Type B pancreatic cell (in vitro differentiated cells): Measurements from ENCODE around the gene UBE2G2. TPM values are rescaled to one million over a fixed set of nuclear protein-coding genes. Genes with fewer than 3 reads are reported as not detected.

ENCODE experiments used
- DNase-seq: peaks from one replicate; pipeline ENCODE4 v3.0.0; 2021; ENCODE audit warnings: mixed read lengths; ENCODE audit not compliant: unreplicated experiment; ENCODE audit errors: extremely low spot score
- H3K27ac Mint-ChIP-seq: 2 replicates; pipeline ENCODE4 v1.8.0; 2021; ENCODE audit warnings: mild to moderate bottlenecking, mixed read lengths
- H3K27me3 Mint-ChIP-seq: 2 replicates; pipeline ENCODE4 v1.8.0; 2021; ENCODE audit warnings: mixed read lengths
- H3K36me3 Mint-ChIP-seq: 2 replicates; pipeline ENCODE4 v1.8.0; 2021; ENCODE audit warnings: mixed read lengths
- H3K4me1 Mint-ChIP-seq: one replicate; pipeline ENCODE4 v1.8.0; 2021; ENCODE audit warnings: mixed read lengths; ENCODE audit not compliant: unreplicated experiment
- H3K4me3 Mint-ChIP-seq: 2 replicates; pipeline ENCODE4 v1.8.0; 2021; ENCODE audit warnings: mild to moderate bottlenecking, mixed read lengths
- H3K9me3 Mint-ChIP-seq: 2 replicates; pipeline ENCODE4 v1.8.0; 2021; ENCODE audit warnings: mixed read lengths
- total RNA-seq: library from RNA; stranded (reverse); gene quantifications from 2 replicates; pipeline ENCODE4 v1.2.1, GENCODE V29; 2021; ENCODE audit warnings: low replicate concordance
- TF ChIP-seq, protein P1 (sequence below): fragments of 200-600 bp; sonication (generic); conservative IDR thresholded peaks from 2 replicates; pipeline ENCODE4 v1.5.0; 2021; ENCODE audit warnings: antibody characterized with exemption, mild to moderate bottlenecking

The UBE2G2 gene
- total RNA-seq, 1 donor from 2014 or later, result 92.4 TPM

DNA sequence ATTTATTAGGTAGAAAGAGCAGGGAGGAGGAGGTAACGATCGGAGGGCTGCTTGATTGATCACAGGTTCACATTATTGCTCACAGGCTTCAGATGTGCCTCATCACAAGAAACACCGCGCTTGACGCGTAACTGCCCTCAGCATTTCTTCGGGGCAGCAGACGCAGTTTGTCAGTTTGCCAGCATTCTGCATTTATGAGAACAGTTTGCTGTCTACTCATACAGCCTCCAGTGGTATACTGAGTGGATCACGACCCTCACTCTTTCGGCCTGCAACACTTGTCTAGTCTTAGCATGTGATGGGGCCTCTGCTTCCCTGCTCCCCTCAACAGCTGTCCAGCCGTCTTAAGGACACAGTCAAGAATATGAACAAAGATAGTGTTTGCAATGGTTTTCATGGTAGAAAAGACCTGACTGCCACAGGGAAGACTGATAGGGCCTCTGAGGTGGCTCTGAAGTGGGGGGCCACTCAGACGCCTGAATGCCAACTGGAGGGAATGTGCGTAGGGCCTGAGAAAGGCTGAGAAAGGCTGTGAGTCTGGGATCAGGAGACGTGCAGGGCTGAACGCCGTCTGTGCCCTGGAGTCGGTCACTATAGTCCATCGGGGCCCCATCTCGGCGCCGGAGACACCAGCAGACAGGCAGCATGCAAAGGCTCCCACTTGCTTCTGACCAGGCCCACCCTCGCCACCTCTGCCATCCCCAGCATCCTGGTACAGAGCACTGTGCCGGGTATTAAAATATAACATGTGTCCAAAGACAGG, 45.0 kb downstream of the UBE2G2 start:
- TF ChIP-seq, protein P1, sequence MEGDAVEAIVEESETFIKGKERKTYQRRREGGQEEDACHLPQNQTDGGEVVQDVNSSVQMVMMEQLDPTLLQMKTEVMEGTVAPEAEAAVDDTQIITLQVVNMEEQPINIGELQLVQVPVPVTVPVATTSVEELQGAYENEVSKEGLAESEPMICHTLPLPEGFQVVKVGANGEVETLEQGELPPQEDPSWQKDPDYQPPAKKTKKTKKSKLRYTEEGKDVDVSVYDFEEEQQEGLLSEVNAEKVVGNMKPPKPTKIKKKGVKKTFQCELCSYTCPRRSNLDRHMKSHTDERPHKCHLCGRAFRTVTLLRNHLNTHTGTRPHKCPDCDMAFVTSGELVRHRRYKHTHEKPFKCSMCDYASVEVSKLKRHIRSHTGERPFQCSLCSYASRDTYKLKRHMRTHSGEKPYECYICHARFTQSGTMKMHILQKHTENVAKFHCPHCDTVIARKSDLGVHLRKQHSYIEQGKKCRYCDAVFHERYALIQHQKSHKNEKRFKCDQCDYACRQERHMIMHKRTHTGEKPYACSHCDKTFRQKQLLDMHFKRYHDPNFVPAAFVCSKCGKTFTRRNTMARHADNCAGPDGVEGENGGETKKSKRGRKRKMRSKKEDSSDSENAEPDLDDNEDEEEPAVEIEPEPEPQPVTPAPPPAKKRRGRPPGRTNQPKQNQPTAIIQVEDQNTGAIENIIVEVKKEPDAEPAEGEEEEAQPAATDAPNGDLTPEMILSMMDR, result no peak
- Mint-ChIP-seq H3K36me3 (no peaks in the 10 kb centered on the region), H3K9me3 (no peaks in the 10 kb centered on the region), H3K27ac (no peak overlapping the region), H3K4me3 (no peak overlapping the region), H3K27me3 (no peaks in the 10 kb centered on the region), H3K4me1 (peaks cover 4% of the 10 kb centered on the region)
- no peak for DNase-seq

DNA sequence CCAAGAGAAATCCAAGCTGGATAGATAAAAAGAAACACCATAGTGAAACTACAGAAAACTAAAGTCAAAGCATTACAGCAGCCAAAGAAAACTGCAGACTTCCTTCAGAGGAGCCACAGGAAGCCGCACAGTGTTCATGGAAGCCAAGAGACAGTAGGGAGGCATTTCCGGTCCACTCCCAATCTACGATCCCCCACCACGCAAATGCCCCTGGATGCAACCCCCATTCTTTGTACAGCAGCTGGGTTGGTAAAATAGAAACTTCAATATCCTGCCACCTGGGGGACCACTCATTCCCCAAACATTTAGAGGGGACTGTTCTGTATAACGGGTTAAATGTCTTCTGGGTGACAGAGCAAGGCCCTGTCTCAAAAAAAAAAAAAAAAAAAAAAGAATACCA, 46.4 kb downstream of the UBE2G2 start:
- Mint-ChIP-seq H3K36me3 (no peaks in the 10 kb centered on the region), H3K4me3 (no peak overlapping the region), H3K27me3 (peaks cover 3% of the 10 kb centered on the region), H3K4me1 (peaks cover 4% of the 10 kb centered on the region), H3K27ac (no peak overlapping the region), H3K9me3 (no peaks in the 10 kb centered on the region)
- DNase-seq, result no peak
- TF ChIP-seq, protein P1, result no peak

- TF ChIP-seq, protein P1, result no peak
- H3K27me3 Mint-ChIP-seq, result peaks cover 9% of the 10 kb centered on the region
- no peaks in the 10 kb centered on the region for H3K36me3 Mint-ChIP-seq
- H3K4me1 Mint-ChIP-seq, result peaks cover 8% of the 10 kb centered on the region
- no peaks in the 10 kb centered on the region for H3K9me3 Mint-ChIP-seq
- no peak overlapping the region for H3K4me3 Mint-ChIP-seq
- H3K27ac Mint-ChIP-seq, result no peak overlapping the region
- no peak for DNase-seq
Observed at GRCh38 chr21:44753357-44753756, 48.3 kb downstream of the UBE2G2 start.

DNA sequence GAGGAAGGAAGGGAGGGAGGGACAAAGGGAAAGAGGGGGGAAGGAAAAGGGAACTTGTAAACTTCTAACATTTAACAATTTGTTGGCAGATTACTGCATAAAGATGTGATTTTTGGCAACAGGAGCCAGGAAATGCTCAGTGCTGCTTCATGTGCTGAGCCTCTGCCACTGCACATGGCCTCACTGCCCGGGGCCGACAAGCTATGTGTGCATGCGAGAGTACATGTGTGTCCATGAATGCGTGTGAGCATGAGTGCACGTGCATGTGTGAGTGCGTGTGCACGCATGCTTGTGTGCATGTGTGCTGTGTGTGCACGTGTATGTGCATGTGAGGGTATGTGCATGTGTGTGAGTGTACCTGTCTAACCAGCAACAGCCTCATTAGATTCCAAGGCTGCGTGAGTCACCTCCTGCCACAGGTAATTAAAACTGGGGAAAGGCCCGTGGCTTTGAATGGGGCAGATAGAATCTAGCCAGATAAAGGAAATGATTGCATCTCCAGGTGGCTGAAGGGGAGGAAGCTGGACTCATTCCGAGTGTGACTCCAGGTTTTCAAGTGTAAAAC, 48.9 kb downstream of the UBE2G2 start:
- no peaks in the 10 kb centered on the region for H3K9me3 Mint-ChIP-seq
- no peak overlapping the region for H3K4me3 Mint-ChIP-seq
- no peaks in the 10 kb centered on the region for H3K36me3 Mint-ChIP-seq
- no peak for DNase-seq
- H3K27ac Mint-ChIP-seq, result no peak overlapping the region
- peaks cover 8% of the 10 kb centered on the region for H3K4me1 Mint-ChIP-seq
- TF ChIP-seq, protein P1, result no peak
- peaks cover 10% of the 10 kb centered on the region for H3K27me3 Mint-ChIP-seq

GRCh38 chr21:44751799-44752636, 49.6 kb downstream of the UBE2G2 start:
- H3K27ac Mint-ChIP-seq, result no peak overlapping the region
- no peak for DNase-seq
- TF ChIP-seq, protein P1, result no peak
- H3K27me3 Mint-ChIP-seq, result peaks cover 13% of the 10 kb centered on the region
- no peaks in the 10 kb centered on the region for H3K9me3 Mint-ChIP-seq
- peaks cover 8% of the 10 kb centered on the region for H3K4me1 Mint-ChIP-seq
- no peaks in the 10 kb centered on the region for H3K36me3 Mint-ChIP-seq
- no peak overlapping the region for H3K4me3 Mint-ChIP-seq
